ENCODE data around the gene AREG. TPM values are rescaled to one million over a fixed set of nuclear protein-coding genes. Genes with fewer than 3 reads are reported as not detected.

Gene AREG
- polyA plus RNA-seq, 4 donors: 0.29 to 0.31 TPM; not detected in 2

GRCh38 chr4:74456056-74456744, 11.3 kb downstream of the AREG start:
- no peak for DNase-seq (ENCODE audit: low read depth in 4 of 4, low spot score in 3 of 4)

GRCh38 chr4:74456849-74457395, 12.0 kb downstream of the AREG start:
- DNase-seq (ENCODE audit: low read depth in 4 of 4, low spot score in 3 of 4): no peak

GRCh38 chr4:74460833-74461232, 15.9 kb downstream of the AREG start:
- no peak for DNase-seq (ENCODE audit: low read depth in 4 of 4, low spot score in 3 of 4)

DNA sequence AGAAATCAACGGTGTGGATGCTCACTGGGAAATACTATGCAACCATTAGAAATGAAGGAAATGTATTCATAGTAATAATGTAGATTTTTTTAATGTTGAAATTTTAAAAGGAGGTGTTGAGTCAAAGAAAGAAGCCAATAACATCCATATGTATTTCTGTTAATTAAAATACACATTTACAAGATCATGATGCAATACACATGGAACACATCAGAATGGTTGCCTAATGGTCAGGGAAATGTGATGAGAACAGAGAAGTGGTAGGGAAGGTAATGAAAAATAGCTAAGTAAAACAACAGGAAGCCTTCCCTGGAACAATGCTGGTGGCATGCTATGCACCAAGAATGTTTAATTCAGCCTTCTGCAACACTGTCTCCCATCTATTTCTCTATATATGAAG, 18.2 kb downstream of the AREG start:
- DNase-seq (ENCODE audit: low read depth in 4 of 4, low spot score in 3 of 4): no peak

DNA sequence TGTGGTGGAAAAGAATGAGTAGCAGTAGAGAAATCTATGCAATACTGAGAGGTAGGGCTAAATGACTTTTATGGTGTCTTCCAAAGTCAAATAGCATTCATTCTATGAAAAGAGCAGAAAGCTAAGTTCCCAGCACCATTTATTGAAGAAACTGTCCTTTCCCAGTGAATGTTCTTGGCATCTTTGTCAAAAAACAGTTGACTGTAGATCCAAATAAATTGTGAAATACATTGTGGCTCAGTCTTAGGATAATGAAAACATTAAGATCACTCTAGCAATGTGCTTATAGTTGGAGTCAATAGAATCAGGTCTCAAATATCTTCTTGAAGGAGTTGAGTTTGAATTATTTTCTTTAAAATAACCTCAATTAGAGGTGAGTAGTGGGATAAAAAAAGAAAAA, 19.4 kb downstream of the AREG start:
- DNase-seq (ENCODE audit: low read depth in 4 of 4, low spot score in 3 of 4): no peak

DNA sequence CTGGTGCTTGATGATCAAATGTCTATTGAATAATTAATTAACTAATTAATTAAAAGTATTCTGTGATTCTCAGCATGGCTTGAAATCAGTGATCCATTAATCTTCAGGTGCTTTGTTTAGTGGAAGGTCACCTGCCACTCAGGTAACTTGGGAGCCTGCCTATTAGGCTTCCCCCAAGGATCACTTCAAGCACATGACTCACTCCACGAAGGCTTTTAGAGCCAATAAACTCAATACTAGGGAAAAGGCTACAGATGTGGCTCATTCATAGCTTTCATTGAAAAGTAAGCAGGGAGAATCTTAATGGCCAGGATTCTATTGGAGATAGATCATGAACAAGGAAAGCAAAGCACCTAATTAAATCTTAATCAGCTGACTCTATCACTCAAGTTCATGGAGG, 21.3 kb downstream of the AREG start:
- DNase-seq (ENCODE audit: low read depth in 4 of 4, low spot score in 3 of 4): no peak

DNA sequence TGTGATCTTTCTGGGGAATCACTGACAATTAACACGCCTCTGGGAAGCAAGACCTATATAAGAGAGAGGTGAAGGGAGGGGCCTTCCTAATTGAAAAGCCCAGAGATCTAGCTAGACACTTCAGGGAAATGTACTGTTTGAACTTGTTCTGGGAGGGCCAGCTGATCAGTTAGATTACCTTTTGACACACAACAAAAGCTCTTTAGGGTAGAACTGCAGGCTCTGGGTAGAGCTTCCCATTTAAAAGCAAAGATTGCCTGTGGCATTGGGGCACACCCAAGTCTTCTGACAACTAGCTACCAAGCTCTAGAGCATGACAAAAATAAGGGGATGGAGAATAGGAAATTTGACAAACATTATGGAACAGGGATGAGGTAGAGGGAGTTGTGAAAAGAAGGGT, 26.3 kb downstream of the AREG start:
- DNase-seq (ENCODE audit: low read depth in 4 of 4, low spot score in 3 of 4): no peak

DNA sequence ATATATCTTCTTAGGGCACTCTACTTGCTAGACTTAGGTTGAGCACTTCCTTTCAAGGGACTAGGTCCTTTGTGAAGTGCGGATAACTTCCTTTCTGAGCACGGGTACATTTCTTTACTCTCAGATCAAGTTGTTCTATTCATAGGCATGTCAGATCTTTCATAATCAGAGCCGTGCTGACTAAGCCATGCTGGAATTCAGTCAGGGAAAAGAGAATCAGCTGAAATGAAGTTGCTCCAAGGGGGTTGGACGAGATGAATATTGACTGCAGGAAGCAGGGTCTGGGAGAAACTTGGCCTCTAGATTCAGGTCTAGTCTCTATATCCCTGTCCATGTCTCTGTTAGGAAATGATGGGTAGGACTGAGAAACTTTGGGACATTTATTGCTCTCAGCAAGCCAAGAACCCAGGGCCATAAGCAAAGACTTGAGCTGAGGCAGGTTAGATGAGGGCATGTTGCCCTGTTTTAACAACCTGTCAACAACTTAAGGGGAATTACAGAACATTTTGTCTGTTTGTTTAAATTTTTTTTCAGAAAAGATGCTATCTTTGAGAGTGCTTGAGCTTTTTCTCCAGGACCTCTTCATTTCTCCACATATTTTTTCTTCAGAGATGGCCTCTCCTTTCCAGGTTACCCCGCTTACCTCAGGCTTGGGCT, 28.3 kb downstream of the AREG start:
- no peak for DNase-seq (ENCODE audit: low read depth in 4 of 4, low spot score in 3 of 4)

DNA sequence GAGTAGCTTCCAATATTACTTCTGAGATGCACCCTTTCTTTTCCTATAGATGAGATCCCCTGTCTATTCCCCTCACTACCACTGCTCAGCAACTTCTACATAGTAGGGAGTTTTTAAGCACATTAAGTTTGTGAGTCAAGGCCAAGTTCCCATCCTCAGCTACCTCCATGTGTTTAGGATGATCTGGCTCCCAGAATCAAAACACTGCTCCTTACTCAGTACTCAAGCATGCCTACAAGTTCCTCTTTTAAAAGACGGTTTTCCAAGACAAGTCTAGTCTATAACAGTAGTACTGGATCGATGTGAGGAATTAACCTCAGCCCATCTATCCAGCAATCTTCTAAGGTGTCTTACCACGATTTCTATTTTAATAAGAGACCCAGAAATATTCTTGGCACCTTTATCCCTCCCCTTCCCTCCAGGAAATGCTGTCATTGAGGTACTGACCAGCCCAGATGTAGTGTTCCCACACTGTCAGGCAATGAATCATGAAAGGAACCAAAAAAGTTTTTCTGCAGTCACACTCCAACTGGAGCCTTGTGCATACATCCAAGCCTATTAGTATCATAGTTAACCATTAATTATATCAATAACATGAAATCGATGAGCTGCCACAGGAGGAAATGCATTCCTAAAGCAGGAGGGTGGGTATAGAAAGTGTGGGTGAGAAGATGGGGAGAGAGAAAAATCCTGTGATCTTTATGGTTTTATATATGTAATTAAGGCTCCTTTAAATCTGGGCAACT, 29.6 kb downstream of the AREG start:
- no peak for DNase-seq (ENCODE audit: low read depth in 4 of 4, low spot score in 3 of 4)

DNA sequence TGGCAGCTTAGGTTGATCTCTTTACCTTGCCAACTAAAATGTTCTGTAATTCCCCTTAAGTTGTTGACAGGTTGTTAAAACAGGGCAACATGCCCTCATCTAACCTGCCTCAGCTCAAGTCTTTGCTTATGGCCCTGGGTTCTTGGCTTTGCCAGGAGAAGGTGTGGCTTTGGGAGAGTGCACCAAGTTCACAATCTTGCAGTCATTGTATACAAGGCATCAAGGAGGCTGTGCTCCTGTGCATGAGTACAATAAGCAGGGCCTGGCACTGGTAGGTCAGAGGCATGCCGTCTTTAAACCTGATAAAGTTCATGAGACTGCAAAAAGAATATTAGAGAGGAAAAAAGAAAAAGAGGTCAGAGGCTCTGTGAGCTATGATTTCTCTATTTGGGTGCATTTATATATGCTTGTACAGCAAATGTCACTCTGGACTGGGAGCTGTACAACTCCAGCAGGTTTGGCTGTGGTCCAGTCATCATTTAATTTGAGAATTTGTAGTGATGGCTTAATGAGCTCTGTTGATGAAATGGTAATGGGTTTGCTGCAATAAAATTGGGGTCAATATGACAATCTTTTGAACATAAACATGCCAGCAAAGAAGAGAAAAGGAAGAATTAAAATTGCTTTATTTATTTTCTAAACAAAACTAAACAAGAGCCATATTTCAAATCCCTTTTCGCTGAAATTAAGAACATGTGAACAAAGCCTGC, 30.3 kb downstream of the AREG start:
- DNase-seq (ENCODE audit: low read depth in 4 of 4, low spot score in 3 of 4): peak; percentile 38 to 73 (median 70)

DNA sequence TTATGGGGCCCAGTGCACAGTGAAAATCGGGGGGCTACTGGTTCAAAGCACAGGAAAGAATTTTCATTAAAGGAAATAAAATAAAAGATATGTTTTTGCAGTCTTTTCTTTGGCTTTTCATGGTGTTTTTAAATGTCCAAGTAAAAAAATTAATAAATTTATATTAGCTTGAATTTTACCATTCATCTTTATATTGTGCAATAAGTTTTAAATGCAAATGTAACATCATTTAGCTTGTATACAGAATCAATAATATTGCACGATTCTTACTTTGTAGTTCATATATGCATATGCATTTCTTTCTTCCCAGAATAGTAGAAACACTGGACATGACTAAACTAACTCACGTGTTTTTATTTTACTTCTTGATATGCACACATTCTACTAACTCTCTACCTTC, 31.0 kb downstream of the AREG start:
- no peak for DNase-seq (ENCODE audit: low read depth in 4 of 4, low spot score in 3 of 4)

DNA sequence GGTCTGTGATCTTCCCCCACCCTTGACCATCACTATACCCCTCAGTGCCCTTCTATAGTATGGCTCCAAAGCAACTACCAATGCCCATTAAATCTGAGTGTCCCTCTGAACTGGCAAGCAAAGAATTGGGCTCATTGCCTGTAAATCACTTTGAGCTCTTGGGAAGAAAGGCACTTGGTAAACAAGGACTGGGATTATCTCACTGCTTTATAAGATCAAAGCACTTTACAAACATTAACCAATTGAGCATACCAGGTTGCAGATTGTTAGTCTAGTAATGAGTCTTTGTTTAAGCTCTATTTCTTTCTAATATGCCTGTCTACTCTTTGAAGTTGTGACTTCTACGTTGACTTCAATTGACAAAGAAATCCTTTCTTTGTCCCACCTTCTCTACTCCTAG, 34.1 kb downstream of the AREG start:
- no peak for DNase-seq (ENCODE audit: low read depth in 4 of 4, low spot score in 3 of 4)

DNA sequence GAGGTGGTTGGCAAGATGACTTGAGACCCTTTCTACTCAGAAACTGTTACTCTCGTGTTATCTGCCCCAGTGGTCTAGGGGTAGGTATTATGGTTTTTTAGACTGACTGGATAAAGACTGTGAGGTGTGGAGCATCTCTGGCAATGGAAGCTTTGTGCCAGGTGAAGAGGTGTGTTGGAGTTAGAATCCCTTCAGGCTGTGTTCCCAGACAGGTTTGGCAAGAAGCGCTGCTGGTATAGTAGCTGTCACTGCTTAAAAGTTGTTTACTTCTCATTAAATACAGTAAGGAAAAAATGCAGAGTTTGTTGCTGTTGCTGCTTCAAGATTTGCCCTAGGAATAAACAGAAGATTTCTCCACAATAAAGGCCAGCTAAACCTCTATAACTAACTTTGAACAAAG, 35.3 kb downstream of the AREG start:
- DNase-seq (ENCODE audit: low read depth in 4 of 4, low spot score in 3 of 4): no peak

GRCh38 chr4:74481891-74482609, 37.1 kb downstream of the AREG start:
- no peak for DNase-seq (ENCODE audit: low read depth in 4 of 4, low spot score in 3 of 4)

DNA sequence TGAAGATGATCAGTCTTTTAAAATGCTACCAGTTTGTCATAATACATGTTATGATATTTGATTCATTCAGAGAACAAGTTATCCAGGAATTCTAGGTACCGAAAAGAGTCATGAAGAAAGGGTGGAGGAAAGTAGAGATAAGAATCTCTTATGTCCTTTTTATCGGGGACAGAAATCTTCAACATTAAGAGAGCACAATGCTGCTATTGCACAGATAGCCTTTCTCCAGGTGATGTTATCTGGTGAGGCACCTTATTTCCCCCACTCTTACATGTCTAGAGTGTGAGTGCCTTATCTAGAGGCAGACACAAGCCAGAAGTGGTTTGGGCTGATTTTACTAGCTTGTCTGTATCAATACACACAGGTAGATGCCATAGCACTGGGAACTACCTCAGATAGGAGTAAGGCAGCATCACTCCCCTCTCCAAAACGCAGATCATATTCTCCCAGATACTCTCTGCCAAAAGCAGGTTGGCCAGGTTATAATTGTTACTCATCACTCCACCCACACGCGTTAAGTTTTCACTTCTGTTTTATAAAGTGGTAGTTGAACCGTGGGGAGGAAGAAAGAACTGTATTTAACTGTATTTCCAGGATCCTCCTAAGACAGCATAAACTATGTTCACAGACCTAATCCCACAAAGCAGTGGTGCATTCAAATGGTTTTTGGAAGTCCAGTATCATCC, 38.4 kb downstream of the AREG start:
- DNase-seq (ENCODE audit: low read depth in 4 of 4, low spot score in 3 of 4): no peak

DNA sequence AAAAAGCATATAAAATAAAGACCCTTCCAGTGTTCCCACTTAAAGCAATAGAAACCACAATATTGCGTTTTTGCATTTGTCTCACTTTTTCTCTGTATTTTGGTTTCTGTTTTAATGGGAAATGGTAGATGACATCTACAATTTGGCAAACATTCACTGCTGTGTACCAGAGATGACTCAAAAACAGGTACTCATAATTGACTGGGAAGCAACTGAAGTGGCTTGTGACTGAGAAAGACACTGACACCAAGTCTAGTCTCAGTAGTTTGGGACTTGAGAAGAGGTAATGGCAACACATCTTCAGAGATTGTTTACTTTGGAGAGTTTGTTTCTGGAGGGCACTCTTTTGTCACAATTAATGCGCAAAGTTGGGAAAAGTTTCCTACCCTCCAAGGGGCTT, 42.0 kb downstream of the AREG start:
- DNase-seq (ENCODE audit: low read depth in 4 of 4, low spot score in 3 of 4): no peak

DNA sequence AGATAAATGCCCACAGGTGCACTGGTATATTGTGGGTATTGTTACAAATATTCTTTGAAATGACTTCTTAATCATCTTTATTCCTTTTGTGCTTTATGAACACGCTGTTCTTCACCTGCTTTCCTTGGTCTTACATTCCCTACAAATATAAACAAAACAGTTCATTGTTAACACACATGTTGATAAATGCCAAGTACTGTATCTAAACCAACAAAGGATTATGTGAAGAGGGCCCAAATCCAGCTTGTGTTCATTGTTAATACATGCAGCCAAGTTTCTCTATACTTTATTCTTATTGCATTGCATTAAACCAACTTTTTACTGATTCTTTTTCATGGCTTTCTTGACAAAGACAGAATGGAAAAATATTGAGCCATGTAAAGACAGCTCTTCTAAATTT, 42.8 kb downstream of the AREG start:
- DNase-seq (ENCODE audit: low read depth in 4 of 4, low spot score in 3 of 4): no peak

- no peak for DNase-seq (ENCODE audit: low read depth in 4 of 4, low spot score in 3 of 4)
Measured at GRCh38 chr4:74490736-74491135, 45.8 kb downstream of the AREG start.

GRCh38 chr4:74499986-74500781, 55.2 kb downstream of the AREG start:
- no peak for DNase-seq (ENCODE audit: low read depth in 4 of 4, low spot score in 3 of 4)
